ENCODE measurements around the gene ENPP1. TPM values are rescaled to one million over a fixed set of nuclear protein-coding genes. Genes with fewer than 3 reads are reported as not detected.

The ENPP1 gene
- total and polyA plus RNA-seq, 9 of the 15 experiments (the other 6 are each of a cell fraction or from before 2014, with no cell fraction given) = 0.03 to 0.56 (median 0.14) TPM

DNA sequence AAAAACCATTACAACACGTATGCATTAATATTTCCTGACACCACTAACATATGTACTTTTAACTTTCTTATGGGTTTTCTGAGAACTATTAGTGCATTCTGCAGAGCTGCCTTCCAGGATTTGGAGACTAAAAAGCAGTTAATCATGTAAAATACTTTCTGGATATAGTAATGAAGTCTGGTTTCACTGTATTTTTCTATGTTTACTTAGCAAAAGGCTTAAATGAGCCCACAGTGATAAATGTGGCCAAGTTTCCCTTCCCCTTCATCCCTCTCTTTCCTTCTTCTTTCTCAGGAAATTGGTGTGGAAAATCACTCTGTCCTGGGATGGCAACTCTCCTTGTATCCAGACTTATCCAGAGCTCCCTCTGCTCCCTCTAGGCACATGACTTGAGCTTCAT is 29.7 kb upstream of the ENPP1 start:
- no peaks in the 10 kb centered on the region for H3K79me2 ChIP-seq (ENCODE audit: control insufficient read depth, insufficient read depth, low read length)
- in situ Hi-C loops (cut with MboI) = no loop called here
- WGBS (ENCODE audit: insufficient coverage, low coverage, missing lambda C conversion rate) = 0% methylated on average over 1 of the region's 1 CpG
- H3K9ac ChIP-seq (ENCODE audit: insufficient read depth in 1 of 2, low read depth in 2 of 2, low read length in 2 of 2) = no peak overlapping the region
- DNase-seq (ENCODE audit: extremely low read depth in 1 of 4, low spot score in 3 of 4) = no peak
- H4K20me1 ChIP-seq (replicated peaks; ENCODE audit: control insufficient read depth, insufficient read depth, low read length) = no peaks in the 10 kb centered on the region
- CTCF ChIA-PET (ENCODE audit: low intra/inter-chr PET ratio) = no interaction called here
- peaks cover 3 to 18% of the 10 kb centered on the region in 2 experiments; a peak in 4 of 5 replicates for H3K27me3 ChIP-seq (ENCODE audit: control insufficient read depth in 2 of 2, insufficient read depth in 2 of 2, low read length in 2 of 2)
- no peaks in the 10 kb centered on the region for H3K9me1 ChIP-seq (ENCODE audit: control insufficient read depth, insufficient read depth, low read length)
- POLR2A ChIA-PET = no interaction called here
- no peak overlapping the region for H3K27ac ChIP-seq (ENCODE audit: extremely low read depth, low read depth, low read length)
- no TSS peak for BruUV-seq (replicated peaks)
- H3K4me3 ChIP-seq = no peak overlapping the region
- H3K4me1 ChIP-seq (replicated peaks in 1 of 2; ENCODE audit: control insufficient read depth in 2 of 2, insufficient read depth in 2 of 2, low read length in 2 of 2) = no peaks in the 10 kb centered on the region
- FAIRE-seq = no peak
- H3K36me3 ChIP-seq (ENCODE audit: control insufficient read depth, insufficient read depth, low read length) = no peaks in the 10 kb centered on the region
- no peak for TF ChIP-seq TRIM28 (IDR thresholded peaks at IDR 0.05)
- no peak for TF ChIP-seq POLR3A (IDR thresholded peaks at IDR 0.05; ENCODE audit: borderline replicate concordance, extremely low read depth, insufficient read depth, insufficient read length)
- no peak for TF ChIP-seq FOS (IDR thresholded peaks at IDR 0.05; ENCODE audit: extremely low read depth, insufficient read length)
- TF ChIP-seq NRF1 (conservative IDR thresholded peaks at IDR 0.05 in 1 of 2, IDR thresholded peaks at IDR 0.05 in 1 of 2) = no peak
- TF ChIP-seq TCF3 (CRISPR knock-in tag; IDR thresholded peaks at IDR 0.05) = no peak
- TF ChIP-seq PHB2 (IDR thresholded peaks at IDR 0.05; ENCODE audit: low read depth) = no peak
- TF ChIP-seq SMARCA4 (IDR thresholded peaks at IDR 0.05) = no peak
- TF ChIP-seq, protein P1, sequence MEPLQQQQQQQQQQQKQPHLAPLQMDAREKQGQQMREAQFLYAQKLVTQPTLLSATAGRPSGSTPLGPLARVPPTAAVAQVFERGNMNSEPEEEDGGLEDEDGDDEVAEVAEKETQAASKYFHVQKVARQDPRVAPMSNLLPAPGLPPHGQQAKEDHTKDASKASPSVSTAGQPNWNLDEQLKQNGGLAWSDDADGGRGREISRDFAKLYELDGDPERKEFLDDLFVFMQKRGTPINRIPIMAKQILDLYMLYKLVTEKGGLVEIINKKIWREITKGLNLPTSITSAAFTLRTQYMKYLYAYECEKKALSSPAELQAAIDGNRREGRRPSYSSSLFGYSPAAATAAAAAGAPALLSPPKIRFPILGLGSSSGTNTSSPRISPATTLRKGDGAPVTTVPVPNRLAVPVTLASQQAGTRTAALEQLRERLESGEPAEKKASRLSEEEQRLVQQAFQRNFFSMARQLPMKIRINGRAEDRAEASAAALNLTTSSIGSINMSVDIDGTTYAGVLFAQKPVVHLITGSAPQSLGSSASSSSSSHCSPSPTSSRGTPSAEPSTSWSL (CRISPR knock-in tag; IDR thresholded peaks at IDR 0.05; ENCODE audit: borderline replicate concordance) = no peak
- no peak for TF ChIP-seq ZNF644 (tag; IDR thresholded peaks at IDR 0.05; ENCODE audit: low read depth)
- TF ChIP-seq, protein P2, sequence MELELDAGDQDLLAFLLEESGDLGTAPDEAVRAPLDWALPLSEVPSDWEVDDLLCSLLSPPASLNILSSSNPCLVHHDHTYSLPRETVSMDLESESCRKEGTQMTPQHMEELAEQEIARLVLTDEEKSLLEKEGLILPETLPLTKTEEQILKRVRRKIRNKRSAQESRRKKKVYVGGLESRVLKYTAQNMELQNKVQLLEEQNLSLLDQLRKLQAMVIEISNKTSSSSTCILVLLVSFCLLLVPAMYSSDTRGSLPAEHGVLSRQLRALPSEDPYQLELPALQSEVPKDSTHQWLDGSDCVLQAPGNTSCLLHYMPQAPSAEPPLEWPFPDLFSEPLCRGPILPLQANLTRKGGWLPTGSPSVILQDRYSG (tag; conservative IDR thresholded peaks at IDR 0.05; ENCODE audit: low read depth) = no peak
- no peak for TF ChIP-seq NCOA6 (IDR thresholded peaks at IDR 0.05)
- TF ChIP-seq ZNF184 (CRISPR knock-in tag; IDR thresholded peaks at IDR 0.05) = no peak
- TF ChIP-seq PURB (CRISPR knock-in tag; IDR thresholded peaks at IDR 0.05; ENCODE audit: low read depth) = no peak
- TF ChIP-seq SETDB1 (IDR thresholded peaks at IDR 0.05; ENCODE audit: low read length) = no peak
- intact Hi-C loops (cut with micrococcal nuclease) = no loop called here
- no peak overlapping the region for H2AFZ ChIP-seq (ENCODE audit: low read depth, low read length)
- ATAC-seq = no peak
- no peaks in the 10 kb centered on the region for H3K9me3 ChIP-seq (replicated peaks; ENCODE audit: control insufficient read depth, insufficient read depth, low read depth, low read length)
- H3K4me2 ChIP-seq (ENCODE audit: insufficient read depth, low read length) = no peak overlapping the region

Data from K562 (cell line).